EH (cell line): Measurements from ENCODE around the gene ZNF385B.

ENCODE experiments used
- DNase-seq: peaks from one replicate; pipeline ENCODE4 v3.0.0-alpha.2; 2015; ENCODE audit warnings: low read depth

The ZNF385B gene

GRCh38 chr2:179682756-179683155 is 178.7 kb downstream of the ZNF385B start:
- no peak for DNase-seq

GRCh38 chr2:179677746-179678505 is 183.5 kb downstream of the ZNF385B start:
- peak; percentile 60 for DNase-seq

GRCh38 chr2:179677077-179677688 is 184.2 kb downstream of the ZNF385B start:
- peak; percentile 86 for DNase-seq

GRCh38 chr2:179675435-179675834 is 186.0 kb downstream of the ZNF385B start:
- DNase-seq: no peak

- DNase-seq: peak; percentile 13
Measured at GRCh38 chr2:179671043-179671981, 190.1 kb downstream of the ZNF385B start.

- no peak for DNase-seq
Measured at GRCh38 chr2:179669196-179669595, 192.2 kb downstream of the ZNF385B start.

GRCh38 chr2:179664972-179665812 is 196.2 kb downstream of the ZNF385B start:
- no peak for DNase-seq

- DNase-seq: no peak
Measured at GRCh38 chr2:179661986-179662385, 199.4 kb downstream of the ZNF385B start.

GRCh38 chr2:179657068-179657595 is 204.3 kb downstream of the ZNF385B start:
- DNase-seq: no peak

GRCh38 chr2:179655627-179656026 is 205.8 kb downstream of the ZNF385B start:
- peak; percentile 68 for DNase-seq

- DNase-seq: no peak
Measured at GRCh38 chr2:179654806-179655205, 206.6 kb downstream of the ZNF385B start.

GRCh38 chr2:179652296-179652695 is 209.1 kb downstream of the ZNF385B start:
- DNase-seq: no peak

- DNase-seq: no peak
Measured at GRCh38 chr2:179650420-179650819, 211.0 kb downstream of the ZNF385B start.

GRCh38 chr2:179646862-179647587 is 214.4 kb downstream of the ZNF385B start:
- DNase-seq: no peak

GRCh38 chr2:179646173-179646769 is 215.1 kb downstream of the ZNF385B start:
- DNase-seq: no peak

GRCh38 chr2:179645047-179645446 is 216.4 kb downstream of the ZNF385B start:
- DNase-seq: no peak

GRCh38 chr2:179642462-179642861 is 218.9 kb downstream of the ZNF385B start:
- no peak for DNase-seq

GRCh38 chr2:179636995-179637394 is 224.4 kb downstream of the ZNF385B start:
- peak; percentile 38 for DNase-seq

GRCh38 chr2:179636100-179636980 is 225.1 kb downstream of the ZNF385B start:
- no peak for DNase-seq
